Measurements from ENCODE around the gene SMARCA2.

The SMARCA2 gene

DNA sequence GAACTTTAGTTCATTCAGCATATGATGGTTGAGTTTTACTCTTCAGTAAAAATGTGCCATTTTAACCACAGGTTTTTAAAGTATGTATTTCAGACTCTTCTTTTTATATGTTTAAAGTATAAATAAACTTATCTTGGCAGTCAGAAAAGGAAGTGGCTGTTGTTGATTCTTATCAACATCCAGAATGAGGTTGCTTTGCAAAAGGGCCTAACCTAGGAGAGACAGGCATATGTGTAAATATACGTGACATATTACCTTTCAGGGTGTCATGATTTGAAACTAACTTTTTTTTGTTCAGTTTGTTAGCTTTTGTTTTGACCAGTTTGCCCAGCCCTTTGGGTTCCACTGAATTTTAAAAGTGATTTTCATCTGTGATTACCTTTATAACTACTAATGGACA, 7.4 kb downstream of the SMARCA2 start:
- H3K36me3 ChIP-seq (ENCODE audit: control insufficient read depth in 2 of 2, insufficient read depth in 2 of 2, low read length in 2 of 2): no peaks in the 10 kb centered on the region
- H3K27me3 ChIP-seq (ENCODE audit: control insufficient read depth in 2 of 2, insufficient read depth in 2 of 2, low read length in 2 of 2): no peaks in the 10 kb centered on the region
- H3K4me3 ChIP-seq (ENCODE audit: low read length in 2 of 2): no peak overlapping the region
- H3K4me1 ChIP-seq (ENCODE audit: control insufficient read depth in 2 of 2, insufficient read depth in 2 of 2, low read length in 2 of 2): peaks cover 13 to 28% of the 10 kb centered on the region in 2 donors
- H3K9me3 ChIP-seq (ENCODE audit: control insufficient read depth in 2 of 2, low read length in 2 of 2): no peaks in the 10 kb centered on the region
- H3K9ac ChIP-seq (ENCODE audit: low read depth in 1 of 2, low read length in 2 of 2): no peak overlapping the region
- H3K27ac ChIP-seq (ENCODE audit: low read depth in 2 of 2, low read length in 2 of 2): no peak overlapping the region

- H3K4me3 ChIP-seq (ENCODE audit: low read length in 2 of 2): no peak overlapping the region
- H3K9me3 ChIP-seq (ENCODE audit: control insufficient read depth in 2 of 2, low read length in 2 of 2): no peaks in the 10 kb centered on the region
- no peaks in the 10 kb centered on the region for H3K27me3 ChIP-seq (ENCODE audit: control insufficient read depth in 2 of 2, insufficient read depth in 2 of 2, low read length in 2 of 2)
- H3K4me1 ChIP-seq (ENCODE audit: control insufficient read depth in 2 of 2, insufficient read depth in 2 of 2, low read length in 2 of 2): peaks cover 13 to 28% of the 10 kb centered on the region in 2 donors
- peak overlapping the region; percentile 10 to 18 for H3K27ac ChIP-seq (ENCODE audit: low read depth in 2 of 2, low read length in 2 of 2)
- H3K36me3 ChIP-seq (ENCODE audit: control insufficient read depth in 2 of 2, insufficient read depth in 2 of 2, low read length in 2 of 2): no peaks in the 10 kb centered on the region
- no peak overlapping the region for H3K9ac ChIP-seq (ENCODE audit: low read depth in 1 of 2, low read length in 2 of 2)
Observed at GRCh38 chr9:2023042-2023441, 7.9 kb downstream of the SMARCA2 start.

DNA sequence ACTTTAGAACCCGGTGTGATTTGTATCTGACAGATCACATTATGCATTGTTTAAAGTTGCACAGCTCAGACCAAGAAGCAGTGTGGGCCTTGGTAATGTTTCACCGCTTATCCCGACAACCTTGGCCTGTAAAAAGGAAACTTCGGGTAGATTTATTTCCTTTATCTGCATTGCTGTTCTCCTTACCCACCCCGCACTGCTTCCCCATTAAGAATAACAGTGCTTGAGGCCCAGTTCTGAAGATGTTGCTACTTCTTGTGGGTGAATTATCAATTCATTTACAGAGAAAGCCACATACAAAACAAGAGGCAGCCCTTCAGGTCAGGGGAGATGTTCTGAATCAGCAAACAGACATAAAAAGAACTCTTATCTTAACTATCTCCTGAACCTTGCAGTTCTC, 8.4 kb downstream of the SMARCA2 start:
- H3K36me3 ChIP-seq (ENCODE audit: control insufficient read depth in 2 of 2, insufficient read depth in 2 of 2, low read length in 2 of 2): no peaks in the 10 kb centered on the region
- no peaks in the 10 kb centered on the region for H3K27me3 ChIP-seq (ENCODE audit: control insufficient read depth in 2 of 2, insufficient read depth in 2 of 2, low read length in 2 of 2)
- no peak overlapping the region for H3K4me3 ChIP-seq (ENCODE audit: low read length in 2 of 2)
- peak overlapping the region in 1 of 2 donors; percentile 22 for H3K27ac ChIP-seq (ENCODE audit: low read depth in 2 of 2, low read length in 2 of 2)
- H3K4me1 ChIP-seq (ENCODE audit: control insufficient read depth in 2 of 2, insufficient read depth in 2 of 2, low read length in 2 of 2): peaks cover 13 to 25% of the 10 kb centered on the region in 2 donors
- H3K9ac ChIP-seq (ENCODE audit: low read depth in 1 of 2, low read length in 2 of 2): no peak overlapping the region
- no peaks in the 10 kb centered on the region for H3K9me3 ChIP-seq (ENCODE audit: control insufficient read depth in 2 of 2, low read length in 2 of 2)

DNA sequence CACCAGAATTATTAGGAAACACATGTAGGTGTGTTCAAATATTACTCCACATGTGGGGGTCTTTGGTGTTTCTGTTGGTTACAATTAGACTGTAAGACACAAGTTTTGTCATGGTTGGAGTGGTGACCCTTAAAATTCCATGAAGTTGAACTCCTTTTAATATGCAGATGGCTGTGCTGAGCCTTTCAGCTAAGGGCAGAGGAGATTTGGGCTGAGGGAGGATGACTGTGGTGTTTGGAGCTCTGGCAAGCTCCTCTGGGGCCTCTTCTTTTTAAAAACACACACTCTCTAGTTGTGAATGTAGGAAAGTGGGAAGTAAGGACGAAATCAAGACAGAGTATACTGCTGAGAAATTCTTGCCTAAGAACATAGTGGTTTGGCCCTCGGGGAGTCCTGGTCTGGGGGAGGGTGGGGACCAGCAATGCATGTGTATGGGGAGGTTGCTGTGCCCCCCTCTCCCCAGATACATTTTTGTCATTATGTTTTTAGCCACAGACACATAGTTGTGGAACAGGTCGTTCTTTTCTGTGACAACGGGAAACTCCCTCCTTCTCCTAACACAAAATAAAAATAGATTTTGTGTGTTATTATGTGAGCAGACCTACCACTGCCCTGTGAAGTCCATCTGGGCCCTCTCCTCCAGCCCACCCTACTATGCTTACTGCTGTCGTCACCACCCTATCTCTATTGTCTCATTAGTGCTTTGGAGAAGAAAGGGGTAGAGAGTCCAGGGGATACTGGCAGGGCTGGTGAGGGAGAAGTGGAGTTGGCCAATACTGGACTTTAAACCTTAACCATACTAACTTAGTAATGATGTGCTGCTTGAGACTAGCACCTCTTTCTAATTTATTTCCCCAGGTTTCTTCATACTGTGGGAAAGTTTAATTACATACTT, 10.0 kb downstream of the SMARCA2 start:
- Histone ChIP-seq H3K36me3 (ENCODE audit: control insufficient read depth in 2 of 2, insufficient read depth in 2 of 2, low read length in 2 of 2) (peaks cover 0 to 10% of the 10 kb centered on the region in 2 donors), H3K9me3 (ENCODE audit: control insufficient read depth in 2 of 2, low read length in 2 of 2) (no peaks in the 10 kb centered on the region), H3K4me3 (ENCODE audit: low read length in 2 of 2) (no peak overlapping the region), H3K27ac (ENCODE audit: low read depth in 2 of 2, low read length in 2 of 2) (no peak overlapping the region), H3K9ac (ENCODE audit: low read depth in 1 of 2, low read length in 2 of 2) (no peak overlapping the region), H3K4me1 (ENCODE audit: control insufficient read depth in 2 of 2, insufficient read depth in 2 of 2, low read length in 2 of 2) (peaks cover 8 to 17% of the 10 kb centered on the region in 2 donors), H3K27me3 (ENCODE audit: control insufficient read depth in 2 of 2, insufficient read depth in 2 of 2, low read length in 2 of 2) (no peaks in the 10 kb centered on the region)

- Histone ChIP-seq H3K4me1 (ENCODE audit: control insufficient read depth in 2 of 2, insufficient read depth in 2 of 2, low read length in 2 of 2) (peaks cover 8 to 17% of the 10 kb centered on the region in 2 donors), H3K27ac (ENCODE audit: low read depth in 2 of 2, low read length in 2 of 2) (no peak overlapping the region), H3K36me3 (ENCODE audit: control insufficient read depth in 2 of 2, insufficient read depth in 2 of 2, low read length in 2 of 2) (peaks cover 0 to 13% of the 10 kb centered on the region in 2 donors), H3K9ac (ENCODE audit: low read depth in 1 of 2, low read length in 2 of 2) (no peak overlapping the region), H3K27me3 (ENCODE audit: control insufficient read depth in 2 of 2, insufficient read depth in 2 of 2, low read length in 2 of 2) (no peaks in the 10 kb centered on the region), H3K4me3 (ENCODE audit: low read length in 2 of 2) (no peak overlapping the region), H3K9me3 (ENCODE audit: control insufficient read depth in 2 of 2, low read length in 2 of 2) (no peaks in the 10 kb centered on the region)
Observed at GRCh38 chr9:2026220-2026997, 11.3 kb downstream of the SMARCA2 start.

DNA sequence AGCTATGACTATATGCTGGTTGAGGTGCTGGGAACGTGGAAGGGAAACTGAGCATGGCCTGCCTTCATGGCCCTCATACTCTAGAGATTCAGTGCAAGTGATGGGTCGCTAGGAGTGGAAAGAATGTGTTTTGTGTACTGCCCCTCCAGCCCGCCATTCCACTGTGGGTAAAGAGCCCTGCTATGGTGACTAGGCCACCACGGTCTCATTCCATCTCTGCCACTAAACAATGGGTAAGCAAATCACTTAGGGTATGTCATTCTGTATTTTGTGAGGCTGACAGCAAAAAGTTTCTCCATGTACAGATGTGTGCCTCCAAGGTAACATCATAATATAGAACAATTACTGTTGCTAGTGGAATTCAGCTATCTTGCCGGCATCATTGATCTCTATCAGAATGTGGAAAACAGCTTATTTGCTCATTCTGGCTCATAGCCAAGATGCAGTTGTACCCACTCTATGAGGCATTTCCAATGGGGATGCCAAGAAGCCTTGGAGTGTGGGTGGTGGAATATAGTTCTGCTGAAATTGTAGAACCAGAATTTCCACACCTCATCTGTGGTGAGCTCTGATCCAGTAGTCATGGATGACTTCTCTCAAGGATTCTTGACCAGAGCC, 12.5 kb downstream of the SMARCA2 start:
- Histone ChIP-seq H3K9me3 (ENCODE audit: control insufficient read depth in 2 of 2, low read length in 2 of 2) (no peaks in the 10 kb centered on the region), H3K27me3 (ENCODE audit: control insufficient read depth in 2 of 2, insufficient read depth in 2 of 2, low read length in 2 of 2) (no peaks in the 10 kb centered on the region), H3K36me3 (ENCODE audit: control insufficient read depth in 2 of 2, insufficient read depth in 2 of 2, low read length in 2 of 2) (peaks cover 5 to 16% of the 10 kb centered on the region in 2 donors), H3K27ac (ENCODE audit: low read depth in 2 of 2, low read length in 2 of 2) (no peak overlapping the region), H3K4me3 (ENCODE audit: low read length in 2 of 2) (no peak overlapping the region), H3K4me1 (ENCODE audit: control insufficient read depth in 2 of 2, insufficient read depth in 2 of 2, low read length in 2 of 2) (peaks cover 7 to 11% of the 10 kb centered on the region in 2 donors), H3K9ac (ENCODE audit: low read depth in 1 of 2, low read length in 2 of 2) (no peak overlapping the region)

GRCh38 chr9:2028888-2029287, 13.7 kb downstream of the SMARCA2 start:
- Histone ChIP-seq H3K9ac (ENCODE audit: low read depth in 1 of 2, low read length in 2 of 2) (no peak overlapping the region), H3K27ac (ENCODE audit: low read depth in 2 of 2, low read length in 2 of 2) (no peak overlapping the region), H3K36me3 (ENCODE audit: control insufficient read depth in 2 of 2, insufficient read depth in 2 of 2, low read length in 2 of 2) (peaks cover 17 to 28% of the 10 kb centered on the region in 2 donors), H3K4me1 (ENCODE audit: control insufficient read depth in 2 of 2, insufficient read depth in 2 of 2, low read length in 2 of 2) (no peaks in the 10 kb centered on the region), H3K27me3 (ENCODE audit: control insufficient read depth in 2 of 2, insufficient read depth in 2 of 2, low read length in 2 of 2) (no peaks in the 10 kb centered on the region), H3K4me3 (ENCODE audit: low read length in 2 of 2) (no peak overlapping the region), H3K9me3 (ENCODE audit: control insufficient read depth in 2 of 2, low read length in 2 of 2) (no peaks in the 10 kb centered on the region)

DNA sequence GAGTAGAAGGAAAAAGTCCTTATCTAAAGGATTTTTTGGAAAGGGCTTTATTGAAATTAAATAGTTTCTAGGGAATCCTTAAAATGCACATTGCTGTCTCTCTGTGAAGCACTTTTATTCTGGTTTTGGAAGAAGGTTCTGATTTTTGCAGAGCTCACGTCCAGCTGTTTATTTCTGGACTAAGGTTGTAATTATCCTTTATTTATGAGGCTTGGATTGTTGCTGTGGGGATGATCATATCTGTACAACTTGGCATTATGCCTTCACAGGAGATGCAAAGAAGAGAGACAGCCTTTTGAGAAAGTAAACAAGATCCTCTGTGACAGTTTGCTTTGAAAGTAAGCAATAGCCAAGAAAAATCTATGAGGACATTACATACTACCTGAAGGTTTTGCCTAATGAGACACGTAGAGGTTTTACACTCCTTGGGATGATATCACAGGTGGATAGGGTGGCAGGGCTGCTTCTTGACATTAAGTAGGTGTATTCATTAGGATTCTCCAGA, 14.6 kb downstream of the SMARCA2 start:
- no peak overlapping the region for H3K4me3 ChIP-seq (ENCODE audit: low read length in 2 of 2)
- no peak overlapping the region for H3K27ac ChIP-seq (ENCODE audit: low read depth in 2 of 2, low read length in 2 of 2)
- no peaks in the 10 kb centered on the region for H3K9me3 ChIP-seq (ENCODE audit: control insufficient read depth in 2 of 2, low read length in 2 of 2)
- peaks cover 21 to 28% of the 10 kb centered on the region in 2 donors for H3K36me3 ChIP-seq (ENCODE audit: control insufficient read depth in 2 of 2, insufficient read depth in 2 of 2, low read length in 2 of 2)
- no peaks in the 10 kb centered on the region for H3K27me3 ChIP-seq (ENCODE audit: control insufficient read depth in 2 of 2, insufficient read depth in 2 of 2, low read length in 2 of 2)
- no peak overlapping the region for H3K9ac ChIP-seq (ENCODE audit: low read depth in 1 of 2, low read length in 2 of 2)
- H3K4me1 ChIP-seq (ENCODE audit: control insufficient read depth in 2 of 2, insufficient read depth in 2 of 2, low read length in 2 of 2): no peaks in the 10 kb centered on the region

- Histone ChIP-seq H3K9ac (ENCODE audit: low read depth in 1 of 2, low read length in 2 of 2) (no peak overlapping the region), H3K4me3 (ENCODE audit: low read length in 2 of 2) (no peak overlapping the region), H3K27me3 (ENCODE audit: control insufficient read depth in 2 of 2, insufficient read depth in 2 of 2, low read length in 2 of 2) (no peaks in the 10 kb centered on the region), H3K4me1 (ENCODE audit: control insufficient read depth in 2 of 2, insufficient read depth in 2 of 2, low read length in 2 of 2) (no peaks in the 10 kb centered on the region), H3K9me3 (ENCODE audit: control insufficient read depth in 2 of 2, low read length in 2 of 2) (no peaks in the 10 kb centered on the region), H3K36me3 (ENCODE audit: control insufficient read depth in 2 of 2, insufficient read depth in 2 of 2, low read length in 2 of 2) (peaks cover 21 to 36% of the 10 kb centered on the region in 2 donors), H3K27ac (ENCODE audit: low read depth in 2 of 2, low read length in 2 of 2) (no peak overlapping the region)
Observed at GRCh38 chr9:2032234-2032633, 17.1 kb downstream of the SMARCA2 start.

Measured in mucosa of rectum (tissue), 2 donors.